Renal cortical epithelial cell (primary cell): ENCODE data around the gene TMEM218. TPM values are rescaled to one million over a fixed set of nuclear protein-coding genes. Genes with fewer than 3 reads are reported as not detected.

Experiments used
- DNase-seq: peaks from one replicate; pipeline ENCODE4 v3.0.0-alpha.2; 2011; ENCODE audit warnings: low read depth
- total RNA-seq: library from RNA; depleted of rRNA; stranded (reverse); fragments of >200 nt; gene quantifications from 2 replicates; pipeline ENCODE4 v1.2.3, GENCODE V29; 2014

The TMEM218 gene
- 16.1 and 27.0 TPM in 2 replicates for total RNA-seq

DNA sequence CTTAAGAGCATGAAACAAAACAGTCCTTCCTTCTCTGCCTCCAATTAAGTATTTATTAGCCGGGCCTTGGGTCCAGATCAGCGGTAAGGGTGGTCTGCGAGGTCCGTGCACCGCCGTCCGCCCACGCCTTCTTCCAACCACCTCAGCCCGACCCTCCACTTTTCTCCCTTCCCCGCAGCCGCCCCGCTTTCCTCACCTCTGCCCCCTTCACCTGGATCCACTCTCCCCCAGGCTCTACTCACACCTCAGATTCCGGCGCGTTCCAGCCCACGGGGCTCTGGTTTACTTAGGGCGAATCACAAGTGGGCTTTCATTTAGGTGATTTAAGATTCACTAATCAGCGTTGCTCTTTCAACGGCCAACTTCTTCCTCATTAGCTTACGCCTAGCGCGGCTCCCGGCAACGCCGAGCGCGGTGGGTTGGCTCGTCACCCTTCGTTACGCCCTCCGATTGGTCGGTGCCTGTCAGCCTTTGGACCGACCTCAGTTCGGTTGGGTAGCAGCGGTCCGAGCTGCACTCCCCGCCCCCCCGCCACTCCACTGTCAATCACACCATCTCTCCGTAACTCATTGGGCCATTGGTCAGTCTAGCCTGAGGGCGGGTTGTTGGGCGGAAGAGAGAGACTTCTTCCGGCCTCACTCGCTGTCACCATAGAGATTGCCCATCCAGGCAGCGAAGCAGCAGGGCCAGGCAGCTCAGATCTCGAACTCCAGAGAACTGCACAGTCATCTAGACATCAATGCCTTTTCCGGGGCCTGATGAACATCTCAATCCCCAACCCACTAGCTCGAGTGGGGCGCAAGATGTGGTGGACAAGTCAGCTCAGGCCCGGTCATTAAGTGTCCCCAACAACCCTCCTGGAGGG, at the start of gene TMEM218:
TMEM218 (minus strand) TSS at position 284 of the 865 bp plus-strand sequence. CDS start 9,385 bp downstream, outside the sequence.
- peak; percentile 97 for DNase-seq

DNA sequence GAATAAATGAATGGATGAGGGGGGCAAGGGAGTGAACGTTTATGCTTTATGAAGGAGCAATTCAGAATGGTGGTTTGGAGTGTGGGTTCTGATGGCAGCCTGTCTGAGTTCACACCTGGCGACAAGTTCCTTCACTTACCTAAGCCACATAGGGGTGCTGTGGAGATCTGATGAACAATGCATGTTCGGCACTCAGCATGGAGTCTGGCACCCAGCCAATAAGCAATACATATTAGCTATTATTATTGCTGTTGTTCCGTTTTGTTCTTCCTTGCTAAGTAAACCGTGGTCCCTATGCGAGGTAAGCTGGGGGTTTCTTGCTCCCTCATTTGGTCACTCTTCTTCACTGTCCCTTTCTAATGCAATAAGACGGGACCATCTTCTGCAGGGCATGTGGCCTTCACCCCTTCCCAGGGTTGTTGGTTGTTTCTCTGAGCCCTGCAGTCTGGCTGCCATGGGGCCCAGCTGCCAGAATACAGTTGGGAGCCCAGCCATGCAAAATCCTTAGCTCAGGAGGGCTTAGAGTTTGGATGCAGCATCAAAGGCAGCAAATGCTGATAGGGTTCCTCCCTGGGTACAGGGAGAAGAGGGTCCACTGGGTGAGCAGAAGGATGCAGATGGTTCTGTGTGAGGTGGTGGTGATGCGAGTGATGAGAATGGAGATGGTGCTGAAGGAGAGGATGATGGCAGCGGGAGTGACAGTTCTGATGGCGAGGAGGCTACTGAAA, 46.7 kb upstream of the TMEM218 start:
- no peak for DNase-seq

DNA sequence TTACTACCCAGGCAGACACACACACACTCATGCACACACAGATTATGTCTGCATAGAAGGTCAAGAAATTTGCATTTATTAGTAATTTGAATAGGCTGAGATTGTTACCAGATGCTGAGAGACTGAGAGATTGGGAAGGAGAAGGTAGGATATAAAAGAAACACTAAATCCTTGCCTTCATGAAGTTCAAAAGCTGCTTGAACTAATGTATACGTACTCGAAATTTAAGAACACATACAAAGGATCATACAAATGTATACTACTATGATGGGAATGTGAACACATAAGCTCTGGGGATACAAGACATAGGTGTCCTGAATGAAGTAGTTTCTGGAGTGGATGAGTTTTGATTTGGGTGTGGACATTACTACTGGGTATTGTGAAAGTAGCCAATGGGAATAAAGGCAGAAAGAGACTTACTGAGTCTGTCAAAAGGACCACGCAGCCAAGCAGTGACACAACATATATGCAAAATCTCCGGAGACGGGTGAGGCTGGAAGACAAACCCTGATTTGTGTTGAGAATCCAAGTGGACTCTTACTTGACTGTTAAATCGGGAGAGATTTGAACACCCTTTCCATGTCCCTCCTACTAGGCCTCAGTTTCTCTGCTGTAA, 45.8 kb upstream of the TMEM218 start:
- no peak for DNase-seq

DNA sequence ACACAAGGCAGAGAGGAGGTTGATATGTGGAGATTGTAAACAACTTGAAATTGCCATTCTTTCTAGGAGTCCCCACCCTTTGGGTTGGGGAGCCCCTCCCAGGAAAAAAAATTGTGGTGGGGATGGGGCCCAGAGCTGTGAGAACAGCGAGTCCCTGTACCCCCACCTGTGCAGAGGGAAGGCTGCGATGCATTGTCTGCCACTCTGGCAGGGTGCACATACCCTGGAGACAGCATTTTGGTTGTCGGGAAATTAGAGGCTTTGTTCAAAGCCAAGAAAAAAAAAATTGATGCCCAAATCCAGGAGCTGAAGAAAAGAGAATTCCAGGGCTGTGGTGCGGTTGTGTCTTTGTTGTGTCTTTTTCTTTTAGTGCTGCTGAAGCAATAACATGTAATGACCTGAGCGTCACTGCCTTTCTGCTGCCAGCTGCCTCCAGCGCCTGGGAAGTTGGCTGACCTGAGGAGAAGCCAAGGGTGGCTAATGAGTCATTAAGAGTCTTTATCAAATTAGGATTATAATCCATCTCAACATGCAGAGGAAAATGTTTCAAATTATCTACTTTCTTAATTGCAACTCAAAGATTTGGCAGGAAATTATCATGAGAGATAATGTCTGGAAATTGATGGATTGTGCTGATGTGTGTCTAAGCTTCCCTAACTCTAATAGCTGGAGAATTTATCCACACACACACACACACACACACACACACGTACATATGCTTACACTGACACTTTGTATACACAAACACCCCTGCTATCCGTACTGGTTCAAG, 45.1 kb upstream of the TMEM218 start:
- no peak for DNase-seq

DNA sequence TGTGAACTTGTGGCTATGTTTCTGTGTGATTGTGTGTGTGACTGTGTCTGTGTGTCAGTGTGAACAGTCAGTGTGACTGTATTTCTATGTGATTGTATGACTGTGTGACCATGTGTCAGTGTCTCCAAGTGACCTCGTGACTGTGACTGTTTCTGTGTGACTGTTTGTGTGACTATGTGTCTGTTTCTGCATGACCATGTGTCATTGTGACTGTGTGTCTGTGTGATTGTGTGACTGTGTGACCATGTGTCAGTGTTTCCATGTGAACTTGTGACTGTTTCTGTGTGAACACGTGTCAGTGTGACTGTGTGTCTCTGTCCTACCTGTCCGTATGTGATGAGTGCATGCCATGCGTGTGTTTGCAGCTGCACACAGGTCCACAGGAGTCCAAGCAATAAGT, 44.3 kb upstream of the TMEM218 start:
- no peak for DNase-seq

DNA sequence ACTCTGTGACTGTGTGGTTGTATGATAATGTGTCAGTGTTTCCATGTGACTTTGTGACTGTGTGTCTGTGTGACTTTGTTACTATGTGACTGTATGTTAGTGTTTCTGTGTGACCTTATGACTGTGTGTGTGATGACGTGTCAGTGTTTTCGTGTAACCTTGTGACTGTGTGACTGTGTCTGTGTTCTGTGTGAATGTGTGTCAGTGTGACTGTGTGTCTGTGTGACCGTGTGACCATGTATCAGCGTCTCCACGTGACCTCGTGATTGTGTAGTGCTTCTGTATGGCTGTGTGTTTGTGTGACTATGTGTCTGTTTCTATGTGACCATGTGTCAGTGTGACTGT, 43.6 kb upstream of the TMEM218 start:
- no peak for DNase-seq

DNA sequence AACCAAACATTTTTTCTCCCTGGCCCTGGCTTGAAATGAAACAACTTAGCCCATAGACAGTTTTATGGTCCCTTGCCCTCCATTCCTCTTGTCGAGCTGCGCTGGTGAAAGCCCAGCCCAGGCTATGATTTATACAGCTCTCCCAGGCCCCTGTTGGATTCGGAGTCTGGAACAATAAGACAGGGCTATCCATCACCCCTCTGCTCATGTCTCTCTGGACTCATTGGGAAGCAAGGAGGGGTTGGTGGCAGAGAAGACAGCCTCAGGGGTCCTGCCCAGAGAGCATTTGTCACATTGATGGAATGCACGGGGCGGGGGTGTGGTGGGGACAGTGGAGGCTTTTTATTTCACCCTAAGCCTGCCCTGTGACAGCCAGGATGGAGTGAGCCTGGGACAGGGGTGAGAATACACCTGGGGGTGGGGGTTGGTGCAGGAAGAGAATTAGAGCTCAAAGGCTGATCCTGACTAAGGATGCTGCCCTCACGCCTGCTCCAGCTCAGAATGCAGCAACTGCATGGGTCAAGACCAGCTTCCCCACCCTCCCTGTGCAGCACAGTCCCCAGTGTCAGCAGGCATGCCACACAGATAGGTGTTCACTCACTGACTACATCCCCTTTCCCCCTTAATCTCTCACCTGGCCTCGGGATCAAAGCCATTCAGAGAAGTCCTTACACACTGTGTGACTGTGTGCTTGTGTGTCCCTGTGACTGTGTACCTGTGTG, 43.1 kb upstream of the TMEM218 start:
- DNase-seq: no peak

DNA sequence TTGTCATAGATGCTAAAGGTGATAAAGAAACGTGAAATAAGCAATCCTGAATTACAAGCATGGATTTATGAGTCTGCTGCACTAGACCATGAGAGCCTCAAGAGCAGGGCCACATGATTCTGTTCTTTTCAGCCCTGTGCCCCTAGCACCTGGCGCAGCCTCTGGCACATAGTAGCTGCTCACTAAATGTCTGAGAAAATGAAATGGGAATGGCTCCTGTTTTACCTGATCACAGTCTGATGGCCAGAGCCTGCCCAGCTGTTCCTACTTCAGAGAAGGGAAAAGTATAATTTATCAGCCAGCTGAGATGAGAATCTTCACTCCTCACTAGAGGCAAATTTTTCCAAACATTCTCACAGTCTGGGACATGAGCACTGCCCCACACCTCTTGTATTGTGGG, 42.4 kb upstream of the TMEM218 start:
- no peak for DNase-seq

DNA sequence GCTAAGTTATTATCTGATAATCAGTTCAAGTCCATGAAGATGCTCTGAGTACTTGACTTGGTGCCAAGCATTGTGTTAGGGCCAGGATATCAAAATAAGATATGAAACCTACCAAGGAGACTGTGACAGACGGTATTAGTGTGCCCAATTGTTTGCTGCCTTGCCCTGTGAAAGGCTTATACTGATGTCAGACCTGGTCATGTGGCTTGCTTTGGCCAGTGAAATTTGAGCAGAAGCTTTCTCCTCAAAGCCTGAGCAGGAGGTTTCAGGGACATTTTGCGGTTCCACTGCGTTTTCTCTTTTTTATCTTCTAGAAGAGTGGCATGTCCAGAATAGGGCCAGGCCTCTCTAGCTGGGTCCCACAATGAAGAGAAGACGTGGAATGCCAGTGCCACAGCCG, 37.3 kb upstream of the TMEM218 start:
- no peak for DNase-seq

DNA sequence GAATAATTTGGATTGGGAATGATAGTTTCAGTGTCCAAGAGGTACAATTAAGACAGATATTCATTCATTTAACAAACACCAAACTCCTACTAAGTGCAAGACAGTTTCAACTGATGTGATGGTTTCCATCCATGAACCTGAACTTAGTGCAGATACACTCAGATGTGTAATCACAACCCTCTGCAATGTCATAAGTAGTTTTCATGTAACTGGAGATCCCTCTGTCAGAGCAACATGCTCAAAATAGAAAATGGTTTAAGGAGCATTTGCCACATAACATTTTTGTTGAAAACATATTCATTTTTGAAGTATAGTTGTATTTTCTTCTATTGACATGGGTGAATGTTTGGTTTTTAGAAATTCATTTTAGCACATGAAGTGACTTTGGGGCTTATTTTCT, 36.6 kb upstream of the TMEM218 start:
- DNase-seq: no peak

DNA sequence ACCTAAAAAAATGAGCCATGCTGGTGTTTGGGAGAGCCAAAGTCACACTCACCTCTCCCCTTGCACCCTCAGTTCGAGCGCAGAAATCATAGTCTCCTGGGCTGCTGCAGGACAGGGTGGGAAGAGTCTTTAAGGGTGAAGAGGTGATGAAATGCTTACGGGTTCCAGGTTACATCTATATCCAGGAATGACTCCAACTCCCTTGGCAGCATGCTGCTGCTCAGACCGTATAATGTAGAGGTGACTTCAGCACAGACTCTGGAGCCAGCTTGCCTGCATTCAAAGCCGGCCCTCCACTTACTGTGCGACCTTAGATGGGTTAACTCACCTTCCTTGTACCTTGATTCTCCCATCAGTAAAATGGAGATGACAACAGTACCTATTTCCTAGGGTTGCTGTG, 35.9 kb upstream of the TMEM218 start:
- DNase-seq: no peak

DNA sequence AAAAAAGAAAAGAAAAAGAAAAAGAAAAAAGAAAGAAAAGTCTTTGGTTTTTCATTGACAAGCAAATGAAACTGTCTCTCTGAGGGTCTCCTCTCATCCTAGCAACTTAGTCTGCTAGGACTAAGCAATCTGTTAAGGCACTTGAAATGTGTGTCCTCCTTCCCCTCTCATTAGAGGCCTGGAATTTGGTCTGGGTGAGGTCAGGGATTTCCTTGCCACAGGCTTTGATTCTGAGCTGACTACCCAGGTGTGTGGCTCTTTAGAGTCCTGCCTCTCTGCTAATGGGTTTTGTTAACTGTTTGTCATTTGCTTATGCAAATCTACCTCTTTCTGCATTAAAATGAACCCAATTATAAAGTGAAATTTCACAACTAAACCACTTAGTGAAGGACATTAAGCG, 34.8 kb upstream of the TMEM218 start:
- no peak for DNase-seq

DNA sequence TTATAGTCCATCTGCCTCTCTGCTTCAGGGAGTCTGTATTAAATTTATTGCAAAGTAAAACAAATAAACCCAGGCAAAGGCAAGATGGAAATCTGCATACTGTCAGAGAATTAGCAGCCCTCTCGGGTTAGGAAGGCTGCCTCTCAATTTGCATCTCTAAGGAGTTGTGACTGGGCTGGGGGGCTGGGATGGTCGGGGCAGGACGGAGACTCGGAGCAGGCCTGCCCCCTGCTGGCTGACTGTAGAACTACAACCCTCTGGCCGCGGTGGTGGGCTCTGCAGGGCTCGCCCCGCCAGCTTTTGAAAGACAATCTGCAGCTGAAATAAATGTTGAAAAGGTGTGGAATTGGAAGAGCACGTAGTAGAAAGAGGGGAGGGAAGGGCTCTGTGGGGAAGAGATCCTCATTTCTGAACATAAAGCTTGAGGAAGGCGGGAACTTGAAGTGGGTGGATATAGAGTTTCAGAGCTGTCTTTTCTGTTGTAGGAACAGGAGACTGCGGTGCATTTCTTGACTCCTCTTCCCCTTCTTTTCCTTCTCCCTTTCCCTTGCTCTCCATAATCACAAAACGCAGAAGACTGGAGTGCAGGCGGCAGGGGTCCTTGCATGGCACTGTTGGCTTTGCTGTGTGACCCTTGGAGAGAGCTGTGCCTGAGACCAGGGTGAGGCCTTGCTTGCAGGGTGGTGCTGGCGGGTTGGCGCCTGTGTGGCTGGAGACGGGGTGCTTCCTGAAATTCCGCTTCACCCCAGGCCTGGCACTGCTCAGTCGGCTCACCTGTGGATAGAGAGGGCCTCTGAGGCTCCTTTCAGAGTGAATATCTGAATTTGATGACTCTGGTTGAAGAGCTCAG, 30.5 kb upstream of the TMEM218 start:
- DNase-seq: no peak

DNA sequence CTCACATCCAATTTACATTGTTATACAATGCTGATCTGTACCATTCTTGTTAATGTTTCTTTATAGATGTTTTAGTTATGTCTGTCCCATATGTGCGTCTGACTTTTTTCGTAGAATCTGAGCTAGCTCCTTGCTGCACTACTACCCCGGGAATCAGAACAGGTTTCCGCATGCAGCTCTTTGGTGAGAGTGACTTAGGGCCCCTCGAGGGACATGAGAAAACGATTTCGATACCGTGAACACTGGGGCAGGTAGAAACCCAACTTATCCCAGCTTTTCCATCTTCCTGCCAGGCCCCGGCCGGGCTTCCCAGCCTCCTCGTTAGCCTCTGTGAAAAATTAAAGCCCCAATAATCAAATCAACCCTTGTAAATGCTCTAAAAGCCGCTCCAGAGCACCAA, 29.8 kb upstream of the TMEM218 start:
- no peak for DNase-seq

DNA sequence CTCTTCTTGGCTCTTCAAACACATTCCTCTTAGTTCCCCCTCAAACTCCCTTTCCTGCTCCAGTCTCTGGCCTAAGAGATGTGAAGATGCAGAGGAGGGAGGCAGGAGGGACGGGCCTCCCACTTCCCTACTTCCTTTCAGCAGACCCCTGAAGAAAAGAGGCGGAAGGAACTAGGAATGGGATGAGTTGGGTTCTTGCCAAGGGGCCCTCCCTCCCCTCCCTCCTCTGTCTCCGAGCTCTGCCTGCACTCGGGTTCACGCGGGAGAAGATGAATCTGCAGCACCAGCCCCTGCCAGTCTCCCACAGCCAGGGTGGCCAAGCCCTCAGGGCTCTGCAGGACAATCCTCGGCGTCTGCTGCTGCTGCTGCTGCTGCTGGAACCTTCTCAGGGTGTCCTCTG, 28.8 kb upstream of the TMEM218 start:
- DNase-seq: no peak

DNA sequence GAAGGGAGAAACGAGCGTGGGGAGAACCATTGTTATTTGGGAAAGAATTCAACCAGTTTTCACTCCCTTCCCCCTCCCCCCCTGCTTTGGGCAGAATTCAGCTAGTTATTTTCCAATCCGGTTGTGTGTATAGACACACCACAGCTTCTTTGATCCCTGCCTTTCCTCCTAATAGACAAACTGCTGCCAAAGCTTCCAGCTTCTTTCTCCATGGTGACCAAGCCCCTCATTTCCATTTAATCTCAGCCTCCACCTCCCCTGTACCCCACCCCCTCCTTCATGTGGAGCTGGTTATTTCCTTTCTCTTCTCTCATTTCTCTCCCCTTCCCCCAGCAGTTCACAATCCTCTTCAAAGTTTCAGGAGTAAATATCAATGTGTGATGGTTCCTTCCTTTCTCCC, 28.4 kb upstream of the TMEM218 start:
- DNase-seq: no peak

DNA sequence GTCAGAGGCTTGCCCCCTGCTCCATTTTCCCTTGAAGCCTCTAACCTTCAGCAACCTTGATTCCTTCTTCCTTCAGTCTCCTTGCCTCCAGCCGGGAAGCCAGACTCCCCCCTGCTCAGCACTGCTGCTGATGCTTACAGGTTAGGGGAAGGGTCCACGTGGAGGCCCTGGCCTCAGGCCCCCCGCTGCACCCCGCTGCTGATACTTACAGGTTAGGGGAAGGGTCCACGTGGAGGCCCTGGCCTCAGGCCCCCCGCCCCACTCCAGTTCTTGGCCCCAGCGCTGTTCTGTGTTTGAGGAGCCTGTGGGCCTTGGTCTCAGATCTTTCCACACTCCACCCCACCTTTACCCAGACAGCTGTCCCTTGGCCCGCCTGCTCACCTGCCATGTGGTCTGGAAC, 27.5 kb upstream of the TMEM218 start:
- DNase-seq: no peak

DNA sequence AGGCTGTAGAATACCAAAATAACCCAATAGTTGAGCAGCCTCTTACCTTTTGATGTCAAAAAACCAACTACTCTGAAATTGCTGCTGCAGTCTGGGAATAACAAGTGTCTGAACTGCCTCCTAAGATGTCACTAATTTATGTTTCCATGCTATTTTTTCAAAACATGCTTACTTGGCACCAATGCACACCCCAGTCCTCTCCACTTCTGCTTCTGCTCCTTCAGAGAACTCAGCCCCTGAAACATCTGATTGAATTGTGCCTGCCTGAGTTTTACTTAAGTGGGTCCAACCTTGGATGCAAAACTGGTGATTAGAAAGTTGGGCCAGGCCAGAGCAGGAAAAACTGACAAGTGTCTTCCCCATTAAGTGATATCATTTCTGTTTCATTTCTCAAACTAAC, 24.6 kb upstream of the TMEM218 start:
- DNase-seq: no peak

DNA sequence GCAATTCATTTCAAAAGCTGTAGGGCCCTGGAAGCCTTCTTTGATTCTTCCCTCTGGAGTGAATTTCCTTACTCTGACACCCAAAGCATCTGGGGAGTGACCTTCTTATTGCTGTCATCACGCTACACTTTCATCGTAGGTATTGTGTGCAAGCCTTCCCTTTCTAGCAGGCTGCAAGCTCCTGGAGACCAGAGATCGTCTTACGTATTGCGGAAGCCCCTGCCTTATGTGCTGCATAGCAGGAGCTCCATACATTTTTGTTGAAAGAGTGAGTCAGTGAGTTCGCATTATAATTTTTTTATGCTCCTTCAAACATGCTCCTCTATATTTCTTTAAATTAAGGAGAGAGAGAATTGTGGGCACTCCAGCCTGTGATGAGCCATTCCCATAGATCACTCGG, 21.2 kb upstream of the TMEM218 start:
- DNase-seq: no peak

DNA sequence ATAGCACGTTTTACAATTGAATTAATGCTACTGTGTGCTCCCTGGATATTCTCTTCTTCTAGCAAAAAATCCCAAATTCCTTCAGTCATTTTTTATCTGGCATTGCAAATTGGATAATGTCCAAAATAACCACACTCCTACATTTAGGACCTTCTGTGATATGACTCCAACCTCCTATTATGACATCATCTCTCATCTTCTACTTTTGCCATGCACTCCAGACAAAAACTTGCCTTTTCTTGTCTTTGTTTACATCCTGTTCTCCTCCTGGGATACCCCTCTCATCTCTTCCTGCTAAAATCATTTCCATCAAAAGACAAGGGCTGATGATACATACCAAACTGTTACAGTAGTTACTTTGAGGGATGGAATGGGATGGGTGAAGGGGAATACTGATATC, 20.6 kb upstream of the TMEM218 start:
- DNase-seq: no peak
